K562 (cell line): ENCODE data around the gene HPCAL1. TPM values are rescaled to one million over a fixed set of nuclear protein-coding genes. Genes with fewer than 3 reads are reported as not detected.

Source experiments
- DACH1 ChIP-seq: fragments of 450-650 bp; IDR thresholded peaks from 2 replicates; pipeline ENCODE4 v1.6.1; 2018; ENCODE audit not compliant: partially characterized antibody
- KDM2B ChIP-seq: fragments of 250-450 bp; sonication (Bioruptor Pico); IDR thresholded peaks from 2 replicates; pipeline ENCODE4 v1.8.0; 2021; ENCODE audit warnings: mild to moderate bottlenecking, moderate library complexity
- MGA ChIP-seq: fragments of 450-650 bp; IDR thresholded peaks from 2 replicates; pipeline ENCODE4 v1.6.1; 2016; ENCODE audit warnings: mild to moderate bottlenecking, moderate library complexity
- polyA plus RNA-seq, 8 experiments: library from polyadenylated mRNA; depleted of rRNA in 4 of 8; stranded (reverse) in 5 of 8; unstranded in 3 of 8; fragments of >200 nt; fragmentation: Nextera tagmentation in 2 of 8; fragmentation: Illumina TruSeq in 1 of 8; extraction: Ambion mirVana in 2 of 8; extraction: Trizol in 1 of 8; gene quantifications; 2 replicates each; pipeline versions ENCODE4 v1.2.1 to v1.2.3, GENCODE V29; 2011 to 2014; ENCODE audit warnings: inconsistent platforms in 1 of 8, missing spikeins in 1 of 8
- total RNA-seq, 7 experiments: library from RNA; depleted of rRNA in 6 of 7; stranded (reverse); fragments of >200 nt in 6 of 7; fragmentation: Illumina TruSeq in 2 of 7; extraction: Trizol in 2 of 7; gene quantifications; 2 replicates each; pipeline versions ENCODE4 v1.2.1 to v1.2.3, GENCODE V29; 2011 to 2021; ENCODE audit warnings: low replicate concordance in 1 of 7

The HPCAL1 gene
- total and polyA plus RNA-seq, 9 of the 15 experiments (the other 6 are each of a cell fraction or from before 2014, with no cell fraction given) = 2.7 to 65.5 (median 23.9) TPM

- TF ChIP-seq MGA (no peak), DACH1 (no peak), KDM2B (CRISPR knock-in tag) (no peak)
Measured at GRCh38 chr2:10466801-10467200, 164.1 kb downstream of the HPCAL1 start (continued).
